Urinary bladder (tissue), 4 donors: ENCODE data around the gene IGFBP5. TPM values are rescaled to one million over a fixed set of nuclear protein-coding genes. Genes with fewer than 3 reads are reported as not detected.

Source experiments
- DNase-seq: peaks from one replicate; pipeline ENCODE4 v3.0.0-alpha.2; 2015; ENCODE audit errors: extremely low spot score
- H3K27ac ChIP-seq: one replicate; pipeline ENCODE4 v1.5.1; 2013; ENCODE audit warnings: low read depth, mild to moderate bottlenecking, moderate library complexity
- H3K36me3 ChIP-seq: one replicate; pipeline ENCODE4 v1.6.1; 2013; ENCODE audit warnings: mild to moderate bottlenecking, moderate library complexity; ENCODE audit not compliant: insufficient read depth
- H3K4me1 ChIP-seq: one replicate; pipeline ENCODE4 v1.6.1; 2013; ENCODE audit warnings: mild to moderate bottlenecking, moderate library complexity; ENCODE audit not compliant: insufficient read depth
- H3K4me3 ChIP-seq: one replicate; pipeline ENCODE4 v1.5.1; 2013; ENCODE audit warnings: low read depth, low read length
- WGBS: extraction: QIAGEN DNeasy Blood & Tissue Kit; methylation state at CpG from one replicate; pipeline ENCODE4 v1.1.7; 2013; 5-methylcytosine and 5-hydroxymethylcytosine counted together
- polyA plus RNA-seq: library from polyadenylated mRNA; stranded (reverse); fragments of 200-250 nt; gene quantifications from one replicate; pipeline ENCODE4 v1.2.3, GENCODE V29; 2013
- total RNA-seq: library from RNA; depleted of rRNA; stranded (reverse); fragments of >200 nt; gene quantifications from one replicate; pipeline ENCODE4 v1.2.3, GENCODE V29; 2014
- donor health status: healthy with polysubstance abuse.
- donor health status: healthy.

IGFBP5 gene
- total and polyA plus RNA-seq, 2 donors: 159 to 516 TPM

- peak within 1 kb of the TSS; percentile 78 for H3K4me3 ChIP-seq
- no peak for DNase-seq
- no peak within 1 kb of the TSS for H3K27ac ChIP-seq
- no peaks in the 10 kb centered on the region for H3K36me3 ChIP-seq
- under 1% methylated on average over 70 of the region's 70 CpGs for WGBS
- peaks cover 2% of the 10 kb centered on the region for H3K4me1 ChIP-seq
Measured at GRCh38 chr2:216632952-216633615, 62.3 kb downstream of the IGFBP5 start, which contains the start of gene IGFBP2. TSS of gene IGFBP2 (plus strand) at chr2:216633420. CDS start at chr2:216633524, 104 bp downstream.

- DNase-seq: no peak
- Histone ChIP-seq H3K27ac (no peak overlapping the region), H3K4me3 (no peak overlapping the region), H3K4me1 (peaks cover 2% of the 10 kb centered on the region), H3K36me3 (no peaks in the 10 kb centered on the region)
- WGBS: 43% methylated on average over 13 of the region's 13 CpGs
Measured at GRCh38 chr2:216632346-216632951, 62.9 kb downstream of the IGFBP5 start.

DNA sequence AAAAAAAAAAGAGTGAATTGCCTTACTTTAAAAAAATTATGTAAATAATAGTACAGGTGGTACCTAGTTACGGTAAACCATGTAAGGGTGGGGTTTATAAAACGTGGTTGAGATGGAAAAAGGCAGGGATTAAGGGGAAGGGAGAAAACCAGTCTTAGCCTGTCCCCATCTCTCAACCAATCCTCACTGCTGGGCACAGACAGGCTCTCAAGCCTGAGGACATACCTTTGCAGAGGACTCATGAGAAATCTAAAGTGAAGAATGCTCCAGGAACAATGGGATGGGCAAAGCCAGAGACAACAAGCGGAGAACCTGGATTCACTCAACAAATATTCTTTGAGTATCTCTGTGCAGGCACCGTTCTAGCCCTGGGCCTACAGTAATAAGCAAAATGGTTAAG lies 65.6 kb downstream of the IGFBP5 start:
- Histone ChIP-seq H3K27ac (no peak overlapping the region), H3K36me3 (no peaks in the 10 kb centered on the region), H3K4me3 (no peak overlapping the region), H3K4me1 (peaks cover 2% of the 10 kb centered on the region)
- DNase-seq: no peak
- 90% methylated on average over 4 of the region's 4 CpGs for whole genome bisulfite sequencing

GRCh38 chr2:216626875-216627245 lies 68.5 kb downstream of the IGFBP5 start:
- no peaks in the 10 kb centered on the region for H3K36me3 ChIP-seq
- H3K27ac ChIP-seq: no peak overlapping the region
- H3K4me3 ChIP-seq: no peak overlapping the region
- no peak for DNase-seq
- H3K4me1 ChIP-seq: no peaks in the 10 kb centered on the region
- 75% methylated on average over 2 of the region's 2 CpGs for WGBS

GRCh38 chr2:216626168-216626874 lies 69.0 kb downstream of the IGFBP5 start:
- Histone ChIP-seq H3K4me1 (no peaks in the 10 kb centered on the region), H3K36me3 (no peaks in the 10 kb centered on the region), H3K4me3 (no peak overlapping the region), H3K27ac (no peak overlapping the region)
- no peak for DNase-seq
- 85% methylated on average over 7 of the region's 7 CpGs for WGBS

DNA sequence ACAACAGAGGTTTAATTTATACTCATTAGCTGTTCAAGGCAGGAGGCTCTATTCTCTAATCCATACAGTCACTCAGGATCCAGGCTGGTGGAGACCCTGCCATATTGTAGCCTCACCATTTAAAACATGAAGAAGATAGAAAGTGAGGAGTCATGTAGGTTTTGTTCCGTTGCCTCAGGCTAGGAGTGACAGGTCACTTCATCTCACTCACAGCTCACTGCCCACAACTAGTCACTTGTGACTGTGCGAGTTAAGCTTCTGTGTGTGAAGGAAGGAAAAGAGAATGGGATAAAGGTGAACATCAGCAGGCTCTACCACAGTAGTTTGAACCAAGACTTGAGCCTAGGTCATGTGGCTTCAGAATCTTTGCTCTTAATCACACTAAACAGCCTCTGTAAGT lies 71.1 kb downstream of the IGFBP5 start:
- H3K4me3 ChIP-seq: no peak overlapping the region
- H3K36me3 ChIP-seq: no peaks in the 10 kb centered on the region
- no peak overlapping the region for H3K27ac ChIP-seq
- 92% methylated on average over 2 of the region's 2 CpGs for WGBS
- H3K4me1 ChIP-seq: no peaks in the 10 kb centered on the region
- DNase-seq: no peak

DNA sequence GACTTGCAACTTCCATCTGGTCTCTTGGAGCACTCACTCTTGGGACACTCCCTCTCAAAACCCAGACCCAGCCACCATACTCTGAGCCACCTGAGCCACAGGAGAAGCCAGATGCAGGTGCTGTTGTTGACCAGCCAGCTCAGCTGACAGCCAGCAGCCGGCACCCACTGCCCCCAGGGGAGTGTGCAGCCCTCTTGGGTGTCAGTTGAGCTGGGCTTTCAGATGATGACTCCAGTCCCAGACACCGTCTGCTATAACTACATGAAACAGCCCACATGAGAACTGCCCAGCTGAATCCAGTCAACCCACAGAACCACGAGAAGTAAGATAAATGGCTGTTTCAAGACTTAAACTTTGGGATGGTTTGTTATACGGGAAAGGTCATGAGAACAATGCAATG lies 72.8 kb downstream of the IGFBP5 start:
- WGBS: 72% methylated on average over 4 of the region's 4 CpGs

More for the DNA sequence above, 72.8 kb downstream of the IGFBP5 start:
- no peak for DNase-seq
- Histone ChIP-seq H3K36me3 (no peaks in the 10 kb centered on the region), H3K4me3 (no peak overlapping the region), H3K27ac (no peak overlapping the region), H3K4me1 (no peaks in the 10 kb centered on the region)

Other genes with a start within 250 kb of the IGFBP5 start
- gene RPL37A, start 196.7 kb downstream of the IGFBP5 start, total RNA-seq: 2,774 TPM
- 5,486 TPM for gene RPL37A, start 196.7 kb downstream of the IGFBP5 start, polyA plus RNA-seq
- gene IGFBP2, start 62.1 kb downstream of the IGFBP5 start, total RNA-seq: 136 TPM
- 162 TPM for gene IGFBP2, start 62.1 kb downstream of the IGFBP5 start, polyA plus RNA-seq
- not detected for gene TNP1, start 164.5 kb upstream of the IGFBP5 start, total RNA-seq
- gene TNP1, start 164.5 kb upstream of the IGFBP5 start, polyA plus RNA-seq: not detected